ENCODE data around the gene TIAM1. TPM values are rescaled to one million over a fixed set of nuclear protein-coding genes. Genes with fewer than 3 reads are reported as not detected.

Gene TIAM1
- total RNA-seq, 1 donor from 2014 or later = 17.8 TPM

GRCh38 chr21:31351960-31352359 is 7.9 kb upstream of the TIAM1 start:
- H3K9ac ChIP-seq (ENCODE audit: low read length) = no peak overlapping the region
- H3K9me3 ChIP-seq (ENCODE audit: insufficient read depth, low read depth, low read length) = no peaks in the 10 kb centered on the region
- H3K36me3 ChIP-seq (ENCODE audit: insufficient read depth, low read length) = no peaks in the 10 kb centered on the region
- TF ChIP-seq CTCF (IDR thresholded peaks at IDR 0.05; ENCODE audit: insufficient read depth, low read depth, low read length) (no peak), EZH2 (IDR thresholded peaks at IDR 0.05; ENCODE audit: insufficient read depth, low read length) (no peak)
- FAIRE-seq (no peak), DNase-seq (ENCODE audit: low read depth) (no peak)
- no peaks in the 10 kb centered on the region for H3K79me2 ChIP-seq (ENCODE audit: insufficient read depth, low read length)
- no peak overlapping the region for H3K27ac Mint-ChIP-seq (ENCODE audit: unreplicated experiment)
- H3K4me3 Mint-ChIP-seq (ENCODE audit: unreplicated experiment) = no peak overlapping the region
- H3K4me2 ChIP-seq (ENCODE audit: low read length) = peak overlapping the region; percentile 32
- H3K36me3 Mint-ChIP-seq (ENCODE audit: low read depth, unreplicated experiment) = no peaks in the 10 kb centered on the region
- no peaks in the 10 kb centered on the region for H3K27me3 Mint-ChIP-seq (ENCODE audit: low read depth, unreplicated experiment)
- H2AFZ ChIP-seq (ENCODE audit: low read depth, low read length) = no peak overlapping the region
- no peaks in the 10 kb centered on the region for H3K9me3 Mint-ChIP-seq (ENCODE audit: unreplicated experiment)
- no peak overlapping the region for H3K4me3 ChIP-seq (ENCODE audit: insufficient read depth, low read depth, low read length)
- H3K4me1 Mint-ChIP-seq (ENCODE audit: low read depth, unreplicated experiment) = peaks cover 24% of the 10 kb centered on the region
- H3K4me1 ChIP-seq (ENCODE audit: insufficient read depth, low read length) = peaks cover 22% of the 10 kb centered on the region
- H3K27me3 ChIP-seq (ENCODE audit: insufficient read depth, low read length) = no peaks in the 10 kb centered on the region
- H3K27ac ChIP-seq (ENCODE audit: low read depth, low read length) = no peak overlapping the region
- no peaks in the 10 kb centered on the region for H4K20me1 ChIP-seq (ENCODE audit: insufficient read depth, low read length)

GRCh38 chr21:31351438-31351837 is 7.4 kb upstream of the TIAM1 start:
- H3K36me3 ChIP-seq (ENCODE audit: insufficient read depth, low read length) = no peaks in the 10 kb centered on the region
- no peak overlapping the region for H2AFZ ChIP-seq (ENCODE audit: low read depth, low read length)
- DNase-seq (ENCODE audit: low read depth) = peak; percentile 46
- Mint-ChIP-seq H3K4me3 (ENCODE audit: unreplicated experiment) (no peak overlapping the region), H3K4me1 (ENCODE audit: low read depth, unreplicated experiment) (peaks cover 28% of the 10 kb centered on the region), H3K36me3 (ENCODE audit: low read depth, unreplicated experiment) (no peaks in the 10 kb centered on the region), H3K27ac (ENCODE audit: unreplicated experiment) (no peak overlapping the region), H3K27me3 (ENCODE audit: low read depth, unreplicated experiment) (no peaks in the 10 kb centered on the region), H3K9me3 (ENCODE audit: unreplicated experiment) (no peaks in the 10 kb centered on the region)
- H3K27ac ChIP-seq (ENCODE audit: low read depth, low read length) = no peak overlapping the region
- no peaks in the 10 kb centered on the region for H3K79me2 ChIP-seq (ENCODE audit: insufficient read depth, low read length)
- no peaks in the 10 kb centered on the region for H3K9me3 ChIP-seq (ENCODE audit: insufficient read depth, low read depth, low read length)
- no peaks in the 10 kb centered on the region for H4K20me1 ChIP-seq (ENCODE audit: insufficient read depth, low read length)
- no peak overlapping the region for H3K9ac ChIP-seq (ENCODE audit: low read length)
- no peaks in the 10 kb centered on the region for H3K27me3 ChIP-seq (ENCODE audit: insufficient read depth, low read length)
- H3K4me1 ChIP-seq (ENCODE audit: insufficient read depth, low read length) = peaks cover 22% of the 10 kb centered on the region
- peak overlapping the region; percentile 32 for H3K4me2 ChIP-seq (ENCODE audit: low read length)
- H3K4me3 ChIP-seq (ENCODE audit: insufficient read depth, low read depth, low read length) = no peak overlapping the region
- TF ChIP-seq CTCF (IDR thresholded peaks at IDR 0.05; ENCODE audit: insufficient read depth, low read depth, low read length) = no peak
- TF ChIP-seq EZH2 (IDR thresholded peaks at IDR 0.05; ENCODE audit: insufficient read depth, low read length) = no peak
- FAIRE-seq = peak; percentile 39

GRCh38 chr21:31349208-31349607 is 5.1 kb upstream of the TIAM1 start:
- FAIRE-seq (no peak), DNase-seq (ENCODE audit: low read depth) (no peak)
- Histone ChIP-seq H2AFZ (ENCODE audit: low read depth, low read length) (no peak overlapping the region), H3K9ac (ENCODE audit: low read length) (no peak overlapping the region), H3K27me3 (ENCODE audit: insufficient read depth, low read length) (no peaks in the 10 kb centered on the region), H3K36me3 (ENCODE audit: insufficient read depth, low read length) (no peaks in the 10 kb centered on the region), H3K4me2 (ENCODE audit: low read length) (no peak overlapping the region), H3K27ac (ENCODE audit: low read depth, low read length) (no peak overlapping the region), H4K20me1 (ENCODE audit: insufficient read depth, low read length) (no peaks in the 10 kb centered on the region), H3K4me3 (ENCODE audit: insufficient read depth, low read depth, low read length) (no peak overlapping the region), H3K4me1 (ENCODE audit: insufficient read depth, low read length) (peaks cover 13% of the 10 kb centered on the region), H3K79me2 (ENCODE audit: insufficient read depth, low read length) (no peaks in the 10 kb centered on the region), H3K9me3 (ENCODE audit: insufficient read depth, low read depth, low read length) (no peaks in the 10 kb centered on the region)
- no peaks in the 10 kb centered on the region for H3K9me3 Mint-ChIP-seq (ENCODE audit: unreplicated experiment)
- peak overlapping the region; percentile 29 for H3K4me3 Mint-ChIP-seq (ENCODE audit: unreplicated experiment)
- peak overlapping the region; percentile 11 for H3K27ac Mint-ChIP-seq (ENCODE audit: unreplicated experiment)
- peaks cover 18% of the 10 kb centered on the region for H3K4me1 Mint-ChIP-seq (ENCODE audit: low read depth, unreplicated experiment)
- no peaks in the 10 kb centered on the region for H3K36me3 Mint-ChIP-seq (ENCODE audit: low read depth, unreplicated experiment)
- no peaks in the 10 kb centered on the region for H3K27me3 Mint-ChIP-seq (ENCODE audit: low read depth, unreplicated experiment)
- no peak for TF ChIP-seq CTCF (IDR thresholded peaks at IDR 0.05; ENCODE audit: insufficient read depth, low read depth, low read length)
- TF ChIP-seq EZH2 (IDR thresholded peaks at IDR 0.05; ENCODE audit: insufficient read depth, low read length) = no peak
